ENCODE results near the gene ITGA3. TPM values are rescaled to one million over a fixed set of nuclear protein-coding genes. Genes with fewer than 3 reads are reported as not detected.

The ITGA3 gene
- total RNA-seq, 1 experiment from 2014 or later: 22.5 TPM

DNA sequence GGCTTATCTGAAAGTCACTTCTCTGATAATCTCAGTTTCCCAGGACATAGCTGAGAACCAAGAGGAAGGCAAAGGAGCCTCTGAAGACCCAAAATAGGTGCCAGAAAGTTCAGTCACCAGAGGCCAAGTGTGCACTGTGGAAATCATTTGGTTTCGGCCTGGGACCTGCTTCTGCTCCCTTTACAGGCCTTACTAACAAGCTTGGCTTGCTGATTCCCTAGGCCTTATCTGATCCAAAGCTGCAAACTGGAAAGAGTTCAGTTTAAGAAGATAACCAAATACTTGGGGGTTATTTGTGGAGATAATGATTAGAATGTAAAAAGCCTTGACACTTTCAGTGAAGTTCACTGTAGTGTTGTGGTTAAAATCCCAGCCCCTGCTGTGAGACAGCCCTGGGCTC lies 17.0 kb downstream of the ITGA3 start:
- TF ChIP-seq, protein P1, sequence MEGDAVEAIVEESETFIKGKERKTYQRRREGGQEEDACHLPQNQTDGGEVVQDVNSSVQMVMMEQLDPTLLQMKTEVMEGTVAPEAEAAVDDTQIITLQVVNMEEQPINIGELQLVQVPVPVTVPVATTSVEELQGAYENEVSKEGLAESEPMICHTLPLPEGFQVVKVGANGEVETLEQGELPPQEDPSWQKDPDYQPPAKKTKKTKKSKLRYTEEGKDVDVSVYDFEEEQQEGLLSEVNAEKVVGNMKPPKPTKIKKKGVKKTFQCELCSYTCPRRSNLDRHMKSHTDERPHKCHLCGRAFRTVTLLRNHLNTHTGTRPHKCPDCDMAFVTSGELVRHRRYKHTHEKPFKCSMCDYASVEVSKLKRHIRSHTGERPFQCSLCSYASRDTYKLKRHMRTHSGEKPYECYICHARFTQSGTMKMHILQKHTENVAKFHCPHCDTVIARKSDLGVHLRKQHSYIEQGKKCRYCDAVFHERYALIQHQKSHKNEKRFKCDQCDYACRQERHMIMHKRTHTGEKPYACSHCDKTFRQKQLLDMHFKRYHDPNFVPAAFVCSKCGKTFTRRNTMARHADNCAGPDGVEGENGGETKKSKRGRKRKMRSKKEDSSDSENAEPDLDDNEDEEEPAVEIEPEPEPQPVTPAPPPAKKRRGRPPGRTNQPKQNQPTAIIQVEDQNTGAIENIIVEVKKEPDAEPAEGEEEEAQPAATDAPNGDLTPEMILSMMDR (conservative IDR thresholded peaks at IDR 0.05): no peak
- no peak overlapping the region for H2BK120ac ChIP-seq (ENCODE audit: low read depth, low read length, poor library complexity, severe bottlenecking)
- H4K20me1 ChIP-seq (ENCODE audit: control insufficient read depth, insufficient read depth, insufficient read length): no peaks in the 10 kb centered on the region
- H3K56ac ChIP-seq (ENCODE audit: insufficient read length, low read depth, low read length): no peak overlapping the region
- H2BK12ac ChIP-seq (ENCODE audit: insufficient read length, low read depth, low read length): no peak overlapping the region
- no peak overlapping the region for H2BK5ac ChIP-seq (ENCODE audit: insufficient read length, low read length)
- no peak overlapping the region for H3K23ac ChIP-seq (ENCODE audit: insufficient read length, low read depth, low read length)
- no peak overlapping the region for H3K9ac ChIP-seq (ENCODE audit: extremely low read depth, insufficient read length, low read length)
- H3K23me2 ChIP-seq (ENCODE audit: insufficient read length, low read depth, low read length, poor library complexity, severe bottlenecking): no peaks in the 10 kb centered on the region
- no peak overlapping the region for H2AFZ ChIP-seq (ENCODE audit: low read length)
- no peak overlapping the region for H3K18ac ChIP-seq (ENCODE audit: insufficient read length, low read depth, low read length)
- no peak overlapping the region for H2BK15ac ChIP-seq (ENCODE audit: low read depth, low read length)
- no peak for DNase-seq
- H2BK20ac ChIP-seq (ENCODE audit: low read depth, low read length, poor library complexity, severe bottlenecking): no peak overlapping the region
- no peaks in the 10 kb centered on the region for H3K9me3 ChIP-seq (ENCODE audit: control insufficient read depth, low read depth, low read length)
- no peaks in the 10 kb centered on the region; the same call in 1 of the 2 replicates for H3K79me2 ChIP-seq (ENCODE audit: insufficient read depth, low read length)
- H3K4me2 ChIP-seq (ENCODE audit: insufficient read depth, insufficient read length, low read length): no peak overlapping the region
- no peak overlapping the region for H3K14ac ChIP-seq (ENCODE audit: insufficient read depth, low read length)
- no peaks in the 10 kb centered on the region for H3K27me3 ChIP-seq (ENCODE audit: insufficient read depth, low read length)
- H3K27ac Mint-ChIP-seq: no peak overlapping the region; a peak in 1 of 7 replicates
- H4K8ac ChIP-seq (replicated peaks; ENCODE audit: insufficient read length, low read depth, low read length): no peak overlapping the region
- no peak overlapping the region for H4K91ac ChIP-seq (ENCODE audit: insufficient read length, low read depth, low read length)
- H3K9me3 Mint-ChIP-seq: peaks cover 0 to 4% of the 10 kb centered on the region in 2 experiments; a peak in 3 of 5 replicates
- H3K36me3 Mint-ChIP-seq (ENCODE audit: insufficient read depth in 1 of 3, low read depth in 3 of 3): peaks cover 5 to 29% (median 12%) of the 10 kb centered on the region in 3 experiments
- no peak overlapping the region for H3T11ph ChIP-seq (ENCODE audit: low read length)
- peaks cover 0 to 13% of the 10 kb centered on the region in 2 experiments; a peak in 3 of 4 replicates for H3K4me1 Mint-ChIP-seq
- peaks cover 1% of the 10 kb centered on the region; the same call in 1 of the 2 replicates for H3K27me3 Mint-ChIP-seq (ENCODE audit: low read depth)
- no peak overlapping the region for H3K4me3 Mint-ChIP-seq
- no peaks in the 10 kb centered on the region for H3K79me1 ChIP-seq (ENCODE audit: insufficient read depth, low read depth, low read length, poor library complexity, severe bottlenecking)
- no peak overlapping the region for H3K27ac ChIP-seq (ENCODE audit: insufficient read length, low read depth, low read length)
- H4K5ac ChIP-seq (ENCODE audit: insufficient read length, low read depth, low read length): no peak overlapping the region
- WGBS (ENCODE audit: extremely low coverage, insufficient read length, low lambda C conversion rate): no CpG with 5 or more reads among the region's 1 CpG
- H3K4me1 ChIP-seq (ENCODE audit: insufficient read depth, low read length): no peaks in the 10 kb centered on the region
- H3K4ac ChIP-seq (ENCODE audit: low read depth, low read length): no peak overlapping the region
- no peak overlapping the region for H2AK5ac ChIP-seq (ENCODE audit: insufficient read length, low read length)
